ENCODE data around the gene RFX2. TPM values are rescaled to one million over a fixed set of nuclear protein-coding genes. Genes with fewer than 3 reads are reported as not detected.

The RFX2 gene
- total RNA-seq, 1 donor from 2014 or later, result 2.4 TPM

GRCh38 chr19:6039566-6040225 lies 70.6 kb downstream of the RFX2 start:
- no peaks in the 10 kb centered on the region for H3K27me3 ChIP-seq (ENCODE audit: control insufficient read depth, insufficient read depth, low read length)
- FAIRE-seq, result no peak
- peaks cover 4% of the 10 kb centered on the region for H3K36me3 ChIP-seq (ENCODE audit: control insufficient read depth, insufficient read depth, low read length)
- no peak overlapping the region for H3K4me3 ChIP-seq (ENCODE audit: low read depth, low read length)
- no peak for TF ChIP-seq CTCF (IDR thresholded peaks at IDR 0.05; ENCODE audit: insufficient read depth, low read length, severe bottlenecking)
- DNase-seq (ENCODE audit: low read depth), result peak; percentile 46

- FAIRE-seq (no peak), DNase-seq (ENCODE audit: low read depth) (peak; percentile 81)
- H3K4me3 ChIP-seq (ENCODE audit: low read depth, low read length), result no peak overlapping the region
- peaks cover 4% of the 10 kb centered on the region for H3K36me3 ChIP-seq (ENCODE audit: control insufficient read depth, insufficient read depth, low read length)
- TF ChIP-seq CTCF (IDR thresholded peaks at IDR 0.05; ENCODE audit: insufficient read depth, low read length, severe bottlenecking), result no peak
- H3K27me3 ChIP-seq (ENCODE audit: control insufficient read depth, insufficient read depth, low read length), result no peaks in the 10 kb centered on the region
These were observed 71.5 kb downstream of the RFX2 start for GRCh38 chr19:6038634-6039405.

DNA sequence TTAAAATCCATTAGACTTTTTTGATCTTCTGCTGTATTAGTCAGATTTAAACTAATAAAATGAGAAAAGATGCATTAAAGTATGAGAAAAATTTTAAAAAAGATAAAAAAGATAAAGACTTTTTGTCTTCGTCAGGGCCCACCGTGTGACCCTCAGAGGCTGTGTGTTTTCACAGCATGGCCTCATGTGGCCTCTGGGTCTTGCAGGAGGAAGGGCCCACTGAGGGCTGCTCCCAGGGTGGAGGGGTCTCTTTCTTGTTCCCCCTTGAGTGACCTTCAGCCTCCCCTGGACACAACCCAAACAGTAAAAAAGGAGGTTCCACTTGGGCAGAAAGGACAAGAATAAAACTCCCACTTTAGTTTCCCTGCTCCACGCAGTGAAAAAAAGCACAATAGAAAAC lies 75.3 kb downstream of the RFX2 start:
- FAIRE-seq (no peak), DNase-seq (ENCODE audit: low read depth) (no peak)
- Histone ChIP-seq H3K4me3 (ENCODE audit: low read depth, low read length) (no peak overlapping the region), H3K36me3 (ENCODE audit: control insufficient read depth, insufficient read depth, low read length) (peaks cover 1% of the 10 kb centered on the region), H3K27me3 (ENCODE audit: control insufficient read depth, insufficient read depth, low read length) (no peaks in the 10 kb centered on the region)
- no peak for TF ChIP-seq CTCF (IDR thresholded peaks at IDR 0.05; ENCODE audit: insufficient read depth, low read length, severe bottlenecking)

DNA sequence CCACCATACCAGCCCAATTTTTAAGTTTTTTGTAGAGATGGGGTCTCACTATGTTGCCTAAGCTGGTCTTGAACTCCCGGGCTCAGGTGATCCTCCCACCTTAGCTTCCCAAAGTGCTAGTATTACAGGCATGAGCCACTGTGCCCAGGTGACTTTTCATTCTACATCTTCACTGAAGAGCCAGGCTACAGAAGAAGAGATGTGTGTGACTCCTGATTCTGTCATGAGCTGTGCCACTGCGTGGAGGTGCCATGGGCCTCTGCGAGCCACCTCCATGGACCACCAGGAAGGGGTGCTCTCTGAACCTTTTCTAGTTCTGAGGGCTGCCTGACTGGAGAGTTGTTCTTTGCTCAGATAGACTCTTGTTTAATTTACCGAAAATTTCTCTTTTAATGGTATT lies 75.8 kb downstream of the RFX2 start:
- Histone ChIP-seq H3K36me3 (ENCODE audit: control insufficient read depth, insufficient read depth, low read length) (peaks cover 1% of the 10 kb centered on the region), H3K4me3 (ENCODE audit: low read depth, low read length) (no peak overlapping the region), H3K27me3 (ENCODE audit: control insufficient read depth, insufficient read depth, low read length) (no peaks in the 10 kb centered on the region)
- FAIRE-seq, result no peak
- no peak for DNase-seq (ENCODE audit: low read depth)
- no peak for TF ChIP-seq CTCF (IDR thresholded peaks at IDR 0.05; ENCODE audit: insufficient read depth, low read length, severe bottlenecking)

- peaks cover 1% of the 10 kb centered on the region for H3K36me3 ChIP-seq (ENCODE audit: control insufficient read depth, insufficient read depth, low read length)
- FAIRE-seq (no peak), DNase-seq (ENCODE audit: low read depth) (no peak)
- H3K27me3 ChIP-seq (ENCODE audit: control insufficient read depth, insufficient read depth, low read length), result no peaks in the 10 kb centered on the region
- no peak for TF ChIP-seq CTCF (IDR thresholded peaks at IDR 0.05; ENCODE audit: insufficient read depth, low read length, severe bottlenecking)
- H3K4me3 ChIP-seq (ENCODE audit: low read depth, low read length), result no peak overlapping the region
These were observed 76.5 kb downstream of the RFX2 start for GRCh38 chr19:6033744-6034264.

All from bronchial epithelial cell (primary cell).